Esophagus squamous epithelium (tissue), 4 donors: Measurements from ENCODE around the gene ITPK1.

Experiments
- POLR2A ChIP-seq, 4 donors: fragments of 450-650 bp; IDR thresholded peaks; one replicate each; pipeline ENCODE4 v1.6.1; 2017; ENCODE audit warnings: antibody characterized with exemption in 4 of 4, mild to moderate bottlenecking in 4 of 4, moderate library complexity in 3 of 4
- TF ChIP-seq, protein P1 (sequence below), 6 experiments: fragments of 450-650 bp in 4 of 6; fragments of 200-600 bp in 2 of 6; sonication (generic) in 2 of 6; IDR thresholded peaks; one replicate each; pipeline ENCODE4 v1.5.1; 2016 to 2019; ENCODE audit warnings: antibody characterized with exemption in 6 of 6, mild to moderate bottlenecking in 4 of 6, moderate library complexity in 4 of 6

DNA sequence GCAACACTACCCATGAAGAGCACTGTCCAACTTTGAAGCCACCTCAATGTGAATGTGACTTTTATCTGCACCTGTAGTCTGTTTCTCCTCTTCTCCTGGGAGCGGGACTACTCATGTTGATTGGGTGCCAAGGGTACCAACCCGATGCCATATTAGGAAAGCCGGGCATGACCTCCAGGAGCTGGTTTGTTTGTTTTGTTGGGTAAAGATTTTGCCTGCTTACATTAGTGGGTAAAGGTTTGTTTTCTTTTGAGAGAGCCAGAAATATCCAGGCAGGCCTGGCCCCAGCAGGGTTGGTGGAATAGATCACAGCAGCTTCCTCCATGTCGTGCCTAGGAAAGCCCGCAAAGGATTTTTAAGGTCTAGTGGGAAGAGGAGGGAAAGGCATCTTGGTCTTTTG, 19.7 kb upstream of the ITPK1 start:
- no peak for TF ChIP-seq POLR2A (IDR thresholded peaks at IDR 0.05)
- TF ChIP-seq, protein P1, sequence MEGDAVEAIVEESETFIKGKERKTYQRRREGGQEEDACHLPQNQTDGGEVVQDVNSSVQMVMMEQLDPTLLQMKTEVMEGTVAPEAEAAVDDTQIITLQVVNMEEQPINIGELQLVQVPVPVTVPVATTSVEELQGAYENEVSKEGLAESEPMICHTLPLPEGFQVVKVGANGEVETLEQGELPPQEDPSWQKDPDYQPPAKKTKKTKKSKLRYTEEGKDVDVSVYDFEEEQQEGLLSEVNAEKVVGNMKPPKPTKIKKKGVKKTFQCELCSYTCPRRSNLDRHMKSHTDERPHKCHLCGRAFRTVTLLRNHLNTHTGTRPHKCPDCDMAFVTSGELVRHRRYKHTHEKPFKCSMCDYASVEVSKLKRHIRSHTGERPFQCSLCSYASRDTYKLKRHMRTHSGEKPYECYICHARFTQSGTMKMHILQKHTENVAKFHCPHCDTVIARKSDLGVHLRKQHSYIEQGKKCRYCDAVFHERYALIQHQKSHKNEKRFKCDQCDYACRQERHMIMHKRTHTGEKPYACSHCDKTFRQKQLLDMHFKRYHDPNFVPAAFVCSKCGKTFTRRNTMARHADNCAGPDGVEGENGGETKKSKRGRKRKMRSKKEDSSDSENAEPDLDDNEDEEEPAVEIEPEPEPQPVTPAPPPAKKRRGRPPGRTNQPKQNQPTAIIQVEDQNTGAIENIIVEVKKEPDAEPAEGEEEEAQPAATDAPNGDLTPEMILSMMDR (IDR thresholded peaks at IDR 0.05), result no peak
